GM19372 (cell line): ENCODE results near the gene PTPN20.

Experiments used
- ATAC-seq: cut with Tn5 transposase; IDR thresholded peaks from one replicate; pipeline ENCODE4 v1.9.1; 2021; ENCODE audit warnings: mild to moderate bottlenecking, low read depth, moderate library complexity; ENCODE audit not compliant: unreplicated experiment

Gene PTPN20

DNA sequence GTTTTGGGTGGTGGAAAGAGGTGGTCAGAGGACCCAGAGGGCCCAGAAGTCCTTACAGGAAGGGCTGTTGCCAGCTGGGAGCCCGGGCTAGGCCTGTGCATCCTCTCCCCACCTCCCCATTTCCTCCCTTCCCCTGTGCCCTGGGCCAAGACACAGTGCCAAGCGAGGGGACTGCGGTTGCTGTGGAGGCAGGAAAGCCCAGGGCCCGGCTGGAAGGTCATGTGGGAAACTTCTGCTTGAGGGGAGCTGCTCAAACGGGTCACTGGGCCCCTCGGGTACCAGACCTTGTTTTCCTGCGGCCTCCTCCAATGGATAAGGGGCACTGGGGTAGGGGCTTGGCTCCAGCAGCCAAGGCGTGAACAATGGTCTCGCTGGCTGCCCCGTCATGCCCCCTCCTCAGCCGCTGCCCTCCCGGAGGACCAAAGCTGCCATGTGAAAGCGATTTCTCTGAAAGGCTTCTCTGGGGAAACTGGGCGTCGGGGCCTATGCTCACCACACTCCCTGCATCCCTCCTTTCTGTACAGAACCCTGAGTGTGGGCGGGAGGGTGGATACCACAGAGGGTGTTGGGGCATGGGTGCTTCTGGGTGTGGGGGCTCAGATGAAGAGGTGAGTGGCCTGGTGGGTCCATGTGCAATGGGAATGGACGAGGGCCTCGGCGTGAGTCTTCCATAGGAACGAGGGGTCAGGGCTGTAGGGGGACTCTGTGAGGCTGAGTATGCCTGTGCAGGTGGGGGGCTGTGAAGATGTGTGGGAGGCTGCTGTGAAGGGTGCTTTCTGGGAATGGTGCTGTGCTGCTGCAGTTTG lies 135.3 kb downstream of the PTPN20 start:
- ATAC-seq = no peak

DNA sequence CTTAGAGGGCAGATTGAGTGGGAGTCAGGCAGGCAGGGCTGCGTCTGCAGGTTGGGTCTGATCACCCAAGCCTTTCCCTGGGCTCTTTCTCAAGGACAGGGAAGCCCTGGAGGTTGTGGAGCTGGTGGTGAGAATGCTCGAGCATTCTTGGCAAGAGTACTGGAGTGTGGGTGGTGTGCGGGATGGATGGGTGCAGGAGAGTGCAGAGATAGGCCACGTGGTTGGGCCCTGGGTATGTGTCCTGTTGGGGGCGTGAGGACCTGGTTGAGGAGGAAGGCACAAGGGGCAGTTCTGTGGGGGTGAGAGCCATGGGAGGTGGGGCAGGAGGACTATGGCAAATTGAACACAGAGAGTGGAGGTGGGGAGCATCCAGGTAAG lies 135.9 kb downstream of the PTPN20 start:
- ATAC-seq = no peak

DNA sequence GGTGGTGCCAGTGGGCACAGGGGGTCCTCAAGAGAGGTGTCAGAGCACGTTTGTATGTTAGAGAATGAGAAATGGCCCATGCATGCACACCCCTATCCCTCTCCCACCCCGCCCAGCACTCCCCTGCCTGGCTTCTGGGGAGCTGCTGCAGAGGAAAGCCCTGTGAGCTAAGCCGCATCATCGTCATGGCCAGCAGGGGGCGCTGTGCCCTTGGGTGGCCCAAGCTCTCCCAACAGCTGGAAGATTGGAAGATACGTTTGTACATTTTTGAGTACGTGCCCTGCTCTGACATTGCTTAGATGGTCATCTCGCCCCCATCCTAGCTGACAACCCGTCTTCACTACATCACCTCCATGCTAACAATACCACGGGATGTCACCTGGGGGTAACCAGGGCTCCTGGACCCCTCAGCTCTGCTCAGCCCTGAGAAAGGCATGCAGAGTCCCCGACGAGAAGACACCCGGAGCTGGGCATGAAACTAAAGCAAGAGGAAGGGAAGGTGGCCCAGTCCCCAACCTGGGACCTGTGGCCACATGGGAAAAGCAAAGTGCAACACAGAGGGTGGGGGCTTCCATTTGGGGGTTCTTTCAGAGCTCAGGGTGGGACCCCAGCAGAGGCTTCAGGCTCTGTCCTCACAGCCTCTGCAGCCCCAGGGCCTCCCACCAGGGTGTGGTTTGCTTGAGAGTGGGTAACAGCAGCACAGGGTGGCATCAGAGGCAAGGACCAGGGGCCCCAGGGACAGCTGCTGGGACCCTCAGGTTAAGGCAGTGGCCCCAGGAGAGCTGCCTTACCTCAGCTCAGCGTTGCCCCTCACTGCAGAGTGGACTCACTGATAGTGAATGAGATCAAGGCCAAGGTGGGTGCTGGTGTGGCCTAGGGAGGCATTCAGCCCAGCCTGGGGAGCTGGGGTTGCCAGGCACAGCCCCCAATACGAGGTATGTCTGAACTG lies 136.6 kb downstream of the PTPN20 start:
- ATAC-seq = no peak

DNA sequence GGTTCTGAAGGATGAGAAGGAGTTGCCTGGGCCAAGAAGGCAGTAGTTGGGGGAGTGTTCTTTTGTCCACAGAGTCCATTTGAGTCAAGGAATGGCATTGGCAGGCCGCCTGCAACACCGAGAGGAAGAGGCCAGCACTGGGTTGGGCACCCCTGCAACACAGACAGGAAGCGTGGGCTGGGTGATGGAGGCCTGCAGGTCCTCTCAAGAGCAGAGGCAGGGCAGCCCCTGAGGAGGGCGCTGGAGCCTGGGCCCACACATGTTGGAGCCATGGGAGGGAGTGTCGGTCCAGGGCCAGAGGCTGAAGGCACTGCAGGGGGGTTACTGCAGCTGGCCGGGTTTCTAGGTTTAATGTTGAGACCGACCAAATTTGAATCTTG lies 137.3 kb downstream of the PTPN20 start:
- ATAC-seq = no peak

DNA sequence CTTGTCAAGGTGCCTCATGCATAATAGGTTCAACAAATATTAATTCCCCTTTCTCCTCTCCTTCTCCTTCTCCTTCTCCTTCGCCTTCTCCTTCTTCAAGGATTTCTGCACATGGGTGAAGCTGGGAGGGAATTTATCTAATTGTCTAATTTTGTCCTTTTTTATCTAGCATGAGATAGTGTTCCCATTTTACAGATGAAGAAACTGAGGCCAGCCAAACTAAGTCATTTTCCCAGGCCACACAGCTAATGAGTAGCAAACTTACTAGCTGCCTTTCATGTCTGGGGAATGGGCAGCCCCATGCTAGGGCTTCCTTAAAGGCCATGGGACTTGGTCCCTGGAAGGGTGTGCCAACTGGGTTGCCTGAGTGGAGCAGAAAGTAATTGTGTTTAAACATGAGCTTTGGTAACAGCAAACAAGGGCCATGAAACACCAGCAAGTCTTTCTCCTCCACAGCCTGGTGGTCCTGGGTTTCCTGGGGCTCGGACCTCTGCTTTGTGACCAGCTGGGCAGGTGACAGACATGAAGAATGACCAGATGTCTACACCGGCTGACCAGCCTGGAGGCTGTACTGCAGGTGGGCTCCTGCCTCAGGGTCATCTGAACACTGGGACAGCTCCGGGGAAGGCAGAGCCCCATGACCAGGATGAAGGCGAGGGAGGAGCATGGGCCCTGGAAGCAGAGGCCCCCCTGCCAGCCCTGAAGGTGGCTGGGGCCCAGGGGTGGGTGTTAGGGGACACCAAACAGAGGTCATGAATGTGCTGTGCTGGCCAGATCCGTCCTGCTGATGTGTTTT lies 138.0 kb downstream of the PTPN20 start:
- ATAC-seq = no peak

DNA sequence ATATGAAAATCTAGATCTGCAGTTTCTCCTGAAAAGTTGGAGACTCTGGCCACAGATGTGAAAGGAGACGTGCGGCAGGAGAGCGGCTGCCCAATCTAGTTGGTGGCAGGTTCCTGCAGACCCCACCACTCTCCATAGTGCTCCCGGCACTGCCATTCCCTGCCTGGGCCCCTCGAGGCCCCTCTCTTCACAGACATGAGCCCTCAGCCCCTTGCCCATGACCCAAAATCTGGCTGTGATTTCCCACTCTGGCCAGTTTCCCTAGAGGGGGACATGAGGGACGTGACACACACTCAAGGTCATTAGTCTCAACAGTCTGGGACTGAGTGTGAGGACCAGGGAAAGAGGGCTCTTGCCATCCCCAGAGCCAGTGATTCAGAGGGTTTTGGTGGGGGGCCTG lies 138.7 kb downstream of the PTPN20 start:
- ATAC-seq = no peak

DNA sequence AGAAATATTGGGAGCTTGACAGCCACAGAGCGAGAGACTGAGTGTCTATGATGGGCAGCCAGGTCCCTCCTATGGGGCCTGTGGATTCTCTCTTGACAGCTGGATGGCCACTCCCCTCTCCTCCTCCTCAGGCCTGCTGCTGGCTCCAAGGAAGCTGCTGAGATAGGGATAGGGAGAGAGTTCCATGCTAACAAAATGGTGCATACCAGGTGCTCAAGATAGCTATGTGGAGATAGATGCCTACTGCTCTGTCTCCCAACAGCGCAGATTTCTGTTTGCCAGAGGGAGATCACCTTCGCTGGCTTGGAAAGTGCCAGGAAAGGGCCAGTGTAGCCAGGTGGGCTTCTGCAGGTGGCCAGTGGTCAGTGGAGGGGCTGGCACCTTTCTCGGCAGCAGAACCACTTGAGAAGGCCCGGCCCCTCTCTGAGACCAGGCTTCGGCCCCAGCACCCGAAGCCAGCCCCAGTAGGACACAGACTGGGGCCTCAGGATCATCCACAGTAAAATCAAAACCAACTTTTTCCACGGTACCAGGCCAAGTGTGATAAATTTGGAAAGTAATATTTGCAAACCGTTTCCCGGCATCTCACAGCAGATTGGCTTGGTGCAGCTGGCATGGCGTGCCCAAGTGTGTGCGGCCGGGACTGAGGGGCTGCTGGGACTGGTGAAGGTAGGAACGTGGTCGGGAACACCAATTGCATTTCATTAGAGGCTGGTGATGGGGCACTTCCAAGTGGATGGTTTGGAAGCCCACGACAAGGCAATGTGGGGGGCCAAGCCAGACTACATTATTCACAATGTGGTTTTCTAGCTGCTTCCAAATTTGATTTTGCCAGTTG lies 139.6 kb downstream of the PTPN20 start:
- no peak for ATAC-seq

DNA sequence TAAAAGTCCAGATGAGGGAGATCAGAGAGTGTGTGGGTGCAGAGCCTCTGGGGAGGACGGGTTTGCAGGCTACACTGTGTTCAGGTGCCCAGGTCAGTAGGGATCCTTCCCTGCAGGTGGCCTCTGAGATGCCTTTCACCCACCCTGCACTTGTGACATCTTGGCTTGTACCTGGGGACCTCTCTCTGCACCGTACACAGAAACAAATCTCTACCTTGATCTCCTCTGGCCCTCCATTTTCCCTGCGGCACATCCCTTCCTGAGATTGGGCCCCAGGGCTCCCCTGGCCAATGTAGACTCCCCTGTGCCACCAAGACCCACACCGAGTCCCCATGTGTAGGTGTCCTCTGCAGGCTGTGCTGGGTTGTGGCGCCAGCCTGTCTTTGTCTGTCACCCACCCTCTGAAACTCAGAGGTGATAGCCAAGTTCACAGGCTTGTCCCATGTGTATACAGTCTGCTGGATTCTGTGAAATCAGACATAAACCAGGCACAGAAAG lies 140.6 kb downstream of the PTPN20 start:
- ATAC-seq = no peak
